HCT116 (cell line): ENCODE data around the gene A2M. TPM values are rescaled to one million over a fixed set of nuclear protein-coding genes. Genes with fewer than 3 reads are reported as not detected.

Experiments used
- ATAC-seq: fragments of 200-7000 bp; cut with Tn5 transposase; 2 replicates; pipeline ENCODE4 v1.9.1; 2020; ENCODE audit warnings: mild to moderate bottlenecking, moderate library complexity
- BruUV-seq: library from RNA; stranded (reverse); fragments of 400-500 nt; replicated peaks from 2 replicates; lab custom pipeline; 2021; lab: Mats Ljungman, UMichigan
- CTCF ChIA-PET: fragments of 300-600 bp; sonication (Branson Sonifier 250); formaldehyde crosslinking; loops from one replicate; lab custom pipeline; 2021; ENCODE audit warnings: antibody characterized with exemption; lab: Charles Lee
- POLR2A ChIA-PET: fragments of 300-600, 350-600 bp; sonication (Branson Sonifier 250); formaldehyde crosslinking; loops from one replicate; lab custom pipeline; 2021; ENCODE audit warnings: antibody characterized with exemption; lab: Charles Lee
- RAD21 ChIA-PET, 2 experiments: fragments of 300-600 bp; sonication (Branson Sonifier 250); formaldehyde crosslinking; loops; one replicate each; lab custom pipeline; 2023; ENCODE audit warnings: low total read pairs in 2 of 2; ENCODE audit not compliant: uncharacterized antibody in 2 of 2, unreplicated experiment in 2 of 2, low non-redundant PET in 1 of 2; lab: Charles Lee
- DNase-seq: peaks from one replicate; pipeline ENCODE4 v3.0.0-alpha.2; 2010; ENCODE audit warnings: low read depth, low spot score
- H2AFZ ChIP-seq: fragments of 200-600 bp; shearing (Covaris generic), sonication (generic); 2 replicates; pipeline ENCODE4 v1.6.1; 2017; ENCODE audit warnings: low read depth, mixed run types, mixed read lengths, antibody characterized with exemption, low read length; ENCODE audit not compliant: poor library complexity, severe bottlenecking
- H3K27ac ChIP-seq: 2 replicates; pipeline ENCODE4 v1.5.1; 2012; ENCODE audit warnings: low read depth, low read length
- H3K27me3 ChIP-seq: fragments of 200-600 bp; sonication (generic); 2 replicates; pipeline ENCODE4 v1.6.1; 2016; ENCODE audit warnings: mixed run types, low read length, mixed read lengths; ENCODE audit not compliant: insufficient read depth
- H3K36me3 ChIP-seq, 2 experiments: fragments of 200-500 bp in 1 of 2; fragments of 200-600 bp in 1 of 2; sonication (Bioruptor generic) in 1 of 2; sonication (generic) in 1 of 2; 2 replicates each; pipeline versions ENCODE4 v1.5.1 to v1.6.1; 2014 to 2016; ENCODE audit warnings: low read length in 2 of 2, inconsistent platforms in 1 of 2, mixed read lengths in 1 of 2, mixed run types in 1 of 2; ENCODE audit not compliant: insufficient read depth in 2 of 2, control insufficient read depth in 1 of 2
- H3K4me1 ChIP-seq, 2 experiments: fragments of 200-600 bp in 1 of 2; sonication (generic) in 1 of 2; 2 replicates each; pipeline versions ENCODE4 v1.5.1 to v1.6.1; 2012 to 2017; ENCODE audit warnings: low read length in 2 of 2, inconsistent platforms in 1 of 2, mild to moderate bottlenecking in 1 of 2, mixed read lengths in 1 of 2, mixed run types in 1 of 2, moderate library complexity in 1 of 2; ENCODE audit not compliant: insufficient read depth in 2 of 2, control insufficient read depth in 1 of 2
- H3K4me2 ChIP-seq: fragments of 200-600 bp; sonication (generic); 2 replicates; pipeline ENCODE4 v1.6.1; 2017; ENCODE audit warnings: mixed run types, low read length, mixed read lengths
- H3K4me3 ChIP-seq, 2 experiments: fragments of 200-600 bp in 1 of 2; sonication (generic) in 1 of 2; replicated peaks in 1 of 2; 2 replicates each; pipeline ENCODE4 v1.5.1; 2011 to 2016; ENCODE audit warnings: low read length in 2 of 2, control low read depth in 1 of 2, low read depth in 1 of 2, mild to moderate bottlenecking in 1 of 2, mixed read lengths in 1 of 2, mixed run types in 1 of 2
- H3K79me2 ChIP-seq: fragments of 200-600 bp; sonication (generic); 2 replicates; pipeline ENCODE4 v1.6.1; 2017; ENCODE audit warnings: mild to moderate bottlenecking, mixed run types, low read length, moderate library complexity, mixed read lengths; ENCODE audit not compliant: insufficient read depth
- H3K9ac ChIP-seq: fragments of 200-600 bp; sonication (generic); 2 replicates; pipeline ENCODE4 v1.6.1; 2016; ENCODE audit warnings: low read length, mixed read lengths
- H3K9me2 ChIP-seq: fragments of 200-600 bp; sonication (generic), shearing (Covaris generic); 2 replicates; pipeline ENCODE4 v1.6.1; 2017; ENCODE audit warnings: mixed run types, mild to moderate bottlenecking, moderate library complexity; ENCODE audit not compliant: insufficient read depth
- H3K9me3 ChIP-seq, 2 experiments: fragments of 200-500 bp in 1 of 2; fragments of 200-600 bp in 1 of 2; sonication (Bioruptor generic) in 1 of 2; sonication (generic) in 1 of 2; 2 replicates each; pipeline ENCODE4 v1.6.1; 2014 to 2017; ENCODE audit warnings: low read length in 2 of 2, mixed read lengths in 2 of 2, inconsistent platforms in 1 of 2, low read depth in 1 of 2, mild to moderate bottlenecking in 1 of 2, mixed run types in 1 of 2, moderate library complexity in 1 of 2; ENCODE audit not compliant: control insufficient read depth in 1 of 2, insufficient read depth in 1 of 2
- H4K20me1 ChIP-seq: fragments of 200-600 bp; sonication (generic), shearing (Covaris generic); 2 replicates; pipeline ENCODE4 v1.6.1; 2017; ENCODE audit warnings: mixed run types, mild to moderate bottlenecking, moderate library complexity; ENCODE audit not compliant: insufficient read depth
- CBX3 ChIP-seq: IDR thresholded peaks from 2 replicates; pipeline ENCODE4 v1.6.1; 2012; ENCODE audit warnings: low read depth
- EGR1 ChIP-seq: IDR thresholded peaks from 2 replicates; pipeline ENCODE4 v1.6.1; 2012; ENCODE audit warnings: low read depth
- ELF1 ChIP-seq: IDR thresholded peaks from 2 replicates; pipeline ENCODE4 v1.6.1; 2012; ENCODE audit warnings: low read depth, borderline replicate concordance
- EZH2 ChIP-seq: fragments of 200-600 bp; sonication (generic); IDR thresholded peaks from 2 replicates; pipeline ENCODE4 v1.6.1; 2017; ENCODE audit warnings: antibody characterized with exemption, mixed run types
- EZH2phosphoT487 ChIP-seq: fragments of 200-600 bp; IDR thresholded peaks from 2 replicates; pipeline ENCODE4 v1.6.1; 2018; ENCODE audit warnings: antibody characterized with exemption, borderline replicate concordance
- FOSL1 ChIP-seq: IDR thresholded peaks from 2 replicates; pipeline ENCODE4 v1.6.1; 2012; ENCODE audit warnings: low read depth
- POLR2AphosphoS5 ChIP-seq: IDR thresholded peaks from 2 replicates; pipeline ENCODE4 v1.6.1; 2011; ENCODE audit warnings: mild to moderate bottlenecking, low read depth, low read length, moderate library complexity
- RAD21 ChIP-seq: IDR thresholded peaks from 2 replicates; pipeline ENCODE4 v1.6.1; 2012; ENCODE audit warnings: low read depth, mild to moderate bottlenecking
- SIN3A ChIP-seq: IDR thresholded peaks from 2 replicates; pipeline ENCODE4 v1.6.1; 2012; ENCODE audit warnings: low read depth
- SP1 ChIP-seq: IDR thresholded peaks from 2 replicates; pipeline ENCODE4 v1.6.1; 2012; ENCODE audit warnings: low read depth
- SRF ChIP-seq: IDR thresholded peaks from 2 replicates; pipeline ENCODE4 v1.6.1; 2012; ENCODE audit warnings: low read depth
- YY1 ChIP-seq: IDR thresholded peaks from 2 replicates; pipeline ENCODE4 v1.6.1; 2011; ENCODE audit warnings: low read length, low read depth, moderate library complexity, mild to moderate bottlenecking; ENCODE audit not compliant: insufficient replicate concordance; ENCODE audit errors: extremely low read depth
- ZBTB33 ChIP-seq: IDR thresholded peaks from 2 replicates; pipeline ENCODE4 v1.6.1; 2011; ENCODE audit warnings: mild to moderate bottlenecking, low read length, moderate library complexity; ENCODE audit not compliant: insufficient replicate concordance; ENCODE audit errors: extremely low read depth
- intact Hi-C: fragments of 100-400 bp; cut with micrococcal nuclease; formaldehyde crosslinking; loops from 2 replicates; pipeline ENCODE4 v1.10.0; 2022
- total RNA-seq: library from RNA; stranded (reverse); gene quantifications from one replicate; pipeline ENCODE4 v1.2.1, GENCODE V29; 2021; ENCODE audit not compliant: unreplicated experiment
- TF ChIP-seq, protein P1 (sequence below): IDR thresholded peaks from 2 replicates; pipeline ENCODE4 v1.6.1; 2012; ENCODE audit warnings: low read depth

A2M gene
- total RNA-seq, 1 experiment from 2014 or later = 3.0 TPM

- no peaks in the 10 kb centered on the region for H3K9me3 ChIP-seq
- no peak for DNase-seq
- no peak overlapping the region for H3K4me2 ChIP-seq
- no peak overlapping the region for H3K27ac ChIP-seq
- H3K9ac ChIP-seq = no peak overlapping the region
- ATAC-seq = no peak
- BruUV-seq = no TSS peak
- H2AFZ ChIP-seq = no peak overlapping the region
- no peaks in the 10 kb centered on the region for H3K9me2 ChIP-seq
- intact Hi-C loops = no loop called here
- no peaks in the 10 kb centered on the region for H3K27me3 ChIP-seq
- no peaks in the 10 kb centered on the region for H3K4me1 ChIP-seq
- POLR2A ChIA-PET = no interaction called here
- TF ChIP-seq FOSL1 (no peak), RAD21 (no peak), EZH2phosphoT487 (no peak), SP1 (no peak), EZH2 (no peak), YY1 (no peak), POLR2AphosphoS5 (no peak), EGR1 (no peak), SRF (no peak), ELF1 (no peak), CBX3 (no peak), SIN3A (no peak), ZBTB33 (no peak)
- TF ChIP-seq, protein P1, sequence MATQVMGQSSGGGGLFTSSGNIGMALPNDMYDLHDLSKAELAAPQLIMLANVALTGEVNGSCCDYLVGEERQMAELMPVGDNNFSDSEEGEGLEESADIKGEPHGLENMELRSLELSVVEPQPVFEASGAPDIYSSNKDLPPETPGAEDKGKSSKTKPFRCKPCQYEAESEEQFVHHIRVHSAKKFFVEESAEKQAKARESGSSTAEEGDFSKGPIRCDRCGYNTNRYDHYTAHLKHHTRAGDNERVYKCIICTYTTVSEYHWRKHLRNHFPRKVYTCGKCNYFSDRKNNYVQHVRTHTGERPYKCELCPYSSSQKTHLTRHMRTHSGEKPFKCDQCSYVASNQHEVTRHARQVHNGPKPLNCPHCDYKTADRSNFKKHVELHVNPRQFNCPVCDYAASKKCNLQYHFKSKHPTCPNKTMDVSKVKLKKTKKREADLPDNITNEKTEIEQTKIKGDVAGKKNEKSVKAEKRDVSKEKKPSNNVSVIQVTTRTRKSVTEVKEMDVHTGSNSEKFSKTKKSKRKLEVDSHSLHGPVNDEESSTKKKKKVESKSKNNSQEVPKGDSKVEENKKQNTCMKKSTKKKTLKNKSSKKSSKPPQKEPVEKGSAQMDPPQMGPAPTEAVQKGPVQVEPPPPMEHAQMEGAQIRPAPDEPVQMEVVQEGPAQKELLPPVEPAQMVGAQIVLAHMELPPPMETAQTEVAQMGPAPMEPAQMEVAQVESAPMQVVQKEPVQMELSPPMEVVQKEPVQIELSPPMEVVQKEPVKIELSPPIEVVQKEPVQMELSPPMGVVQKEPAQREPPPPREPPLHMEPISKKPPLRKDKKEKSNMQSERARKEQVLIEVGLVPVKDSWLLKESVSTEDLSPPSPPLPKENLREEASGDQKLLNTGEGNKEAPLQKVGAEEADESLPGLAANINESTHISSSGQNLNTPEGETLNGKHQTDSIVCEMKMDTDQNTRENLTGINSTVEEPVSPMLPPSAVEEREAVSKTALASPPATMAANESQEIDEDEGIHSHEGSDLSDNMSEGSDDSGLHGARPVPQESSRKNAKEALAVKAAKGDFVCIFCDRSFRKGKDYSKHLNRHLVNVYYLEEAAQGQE = no peak
- TF ChIP-seq, all 23 proteins: peak for 0
- Histone ChIP-seq H3K79me2 (no peaks in the 10 kb centered on the region), H3K36me3 (no peaks in the 10 kb centered on the region), H4K20me1 (no peaks in the 10 kb centered on the region), H3K4me3 (no peak overlapping the region)
- RAD21 ChIA-PET = no interaction called here
- CTCF ChIA-PET = no interaction called here
These were observed 91.2 kb downstream of the A2M start for GRCh38 chr12:9024512-9024911.
